ENCODE data around the gene EPHA8.

EPHA8 gene

DNA sequence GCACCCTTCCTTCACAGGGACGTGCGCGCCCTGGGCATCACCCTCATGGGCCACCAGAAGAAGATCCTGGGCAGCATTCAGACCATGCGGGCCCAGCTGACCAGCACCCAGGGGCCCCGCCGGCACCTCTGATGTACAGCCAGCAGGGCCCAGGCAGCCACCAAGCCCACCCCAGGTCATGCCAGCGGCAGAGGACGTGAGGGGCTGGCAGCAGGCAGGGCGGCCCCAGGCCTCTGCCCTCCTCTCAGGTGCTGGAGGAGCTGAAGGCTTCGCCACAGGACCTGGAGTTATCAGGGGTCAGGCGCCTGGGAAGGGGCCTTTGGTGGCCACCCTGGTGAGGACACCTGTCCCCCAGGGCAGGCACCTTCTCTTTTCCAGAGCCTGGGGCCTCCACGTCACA is 38.3 kb downstream of the EPHA8 start:
- no peaks in the 10 kb centered on the region for H3K27me3 ChIP-seq (ENCODE audit: insufficient read depth, poor library complexity, severe bottlenecking)
- TF ChIP-seq GABPA (IDR thresholded peaks at IDR 0.05; ENCODE audit: low read depth) (no peak), SPI1 (IDR thresholded peaks at IDR 0.05; ENCODE audit: borderline replicate concordance, low read depth) (no peak), POLR2AphosphoS5 (IDR thresholded peaks at IDR 0.05; ENCODE audit: low read depth) (no peak)
- TF ChIP-seq, protein P1, sequence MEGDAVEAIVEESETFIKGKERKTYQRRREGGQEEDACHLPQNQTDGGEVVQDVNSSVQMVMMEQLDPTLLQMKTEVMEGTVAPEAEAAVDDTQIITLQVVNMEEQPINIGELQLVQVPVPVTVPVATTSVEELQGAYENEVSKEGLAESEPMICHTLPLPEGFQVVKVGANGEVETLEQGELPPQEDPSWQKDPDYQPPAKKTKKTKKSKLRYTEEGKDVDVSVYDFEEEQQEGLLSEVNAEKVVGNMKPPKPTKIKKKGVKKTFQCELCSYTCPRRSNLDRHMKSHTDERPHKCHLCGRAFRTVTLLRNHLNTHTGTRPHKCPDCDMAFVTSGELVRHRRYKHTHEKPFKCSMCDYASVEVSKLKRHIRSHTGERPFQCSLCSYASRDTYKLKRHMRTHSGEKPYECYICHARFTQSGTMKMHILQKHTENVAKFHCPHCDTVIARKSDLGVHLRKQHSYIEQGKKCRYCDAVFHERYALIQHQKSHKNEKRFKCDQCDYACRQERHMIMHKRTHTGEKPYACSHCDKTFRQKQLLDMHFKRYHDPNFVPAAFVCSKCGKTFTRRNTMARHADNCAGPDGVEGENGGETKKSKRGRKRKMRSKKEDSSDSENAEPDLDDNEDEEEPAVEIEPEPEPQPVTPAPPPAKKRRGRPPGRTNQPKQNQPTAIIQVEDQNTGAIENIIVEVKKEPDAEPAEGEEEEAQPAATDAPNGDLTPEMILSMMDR (IDR thresholded peaks at IDR 0.05; ENCODE audit: insufficient read depth, low read length): no peak
- TF ChIP-seq, protein P2, sequence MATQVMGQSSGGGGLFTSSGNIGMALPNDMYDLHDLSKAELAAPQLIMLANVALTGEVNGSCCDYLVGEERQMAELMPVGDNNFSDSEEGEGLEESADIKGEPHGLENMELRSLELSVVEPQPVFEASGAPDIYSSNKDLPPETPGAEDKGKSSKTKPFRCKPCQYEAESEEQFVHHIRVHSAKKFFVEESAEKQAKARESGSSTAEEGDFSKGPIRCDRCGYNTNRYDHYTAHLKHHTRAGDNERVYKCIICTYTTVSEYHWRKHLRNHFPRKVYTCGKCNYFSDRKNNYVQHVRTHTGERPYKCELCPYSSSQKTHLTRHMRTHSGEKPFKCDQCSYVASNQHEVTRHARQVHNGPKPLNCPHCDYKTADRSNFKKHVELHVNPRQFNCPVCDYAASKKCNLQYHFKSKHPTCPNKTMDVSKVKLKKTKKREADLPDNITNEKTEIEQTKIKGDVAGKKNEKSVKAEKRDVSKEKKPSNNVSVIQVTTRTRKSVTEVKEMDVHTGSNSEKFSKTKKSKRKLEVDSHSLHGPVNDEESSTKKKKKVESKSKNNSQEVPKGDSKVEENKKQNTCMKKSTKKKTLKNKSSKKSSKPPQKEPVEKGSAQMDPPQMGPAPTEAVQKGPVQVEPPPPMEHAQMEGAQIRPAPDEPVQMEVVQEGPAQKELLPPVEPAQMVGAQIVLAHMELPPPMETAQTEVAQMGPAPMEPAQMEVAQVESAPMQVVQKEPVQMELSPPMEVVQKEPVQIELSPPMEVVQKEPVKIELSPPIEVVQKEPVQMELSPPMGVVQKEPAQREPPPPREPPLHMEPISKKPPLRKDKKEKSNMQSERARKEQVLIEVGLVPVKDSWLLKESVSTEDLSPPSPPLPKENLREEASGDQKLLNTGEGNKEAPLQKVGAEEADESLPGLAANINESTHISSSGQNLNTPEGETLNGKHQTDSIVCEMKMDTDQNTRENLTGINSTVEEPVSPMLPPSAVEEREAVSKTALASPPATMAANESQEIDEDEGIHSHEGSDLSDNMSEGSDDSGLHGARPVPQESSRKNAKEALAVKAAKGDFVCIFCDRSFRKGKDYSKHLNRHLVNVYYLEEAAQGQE (IDR thresholded peaks at IDR 0.05; ENCODE audit: insufficient replicate concordance, low read depth): no peak
- no peak overlapping the region for H3K27ac ChIP-seq (replicated peaks)

DNA sequence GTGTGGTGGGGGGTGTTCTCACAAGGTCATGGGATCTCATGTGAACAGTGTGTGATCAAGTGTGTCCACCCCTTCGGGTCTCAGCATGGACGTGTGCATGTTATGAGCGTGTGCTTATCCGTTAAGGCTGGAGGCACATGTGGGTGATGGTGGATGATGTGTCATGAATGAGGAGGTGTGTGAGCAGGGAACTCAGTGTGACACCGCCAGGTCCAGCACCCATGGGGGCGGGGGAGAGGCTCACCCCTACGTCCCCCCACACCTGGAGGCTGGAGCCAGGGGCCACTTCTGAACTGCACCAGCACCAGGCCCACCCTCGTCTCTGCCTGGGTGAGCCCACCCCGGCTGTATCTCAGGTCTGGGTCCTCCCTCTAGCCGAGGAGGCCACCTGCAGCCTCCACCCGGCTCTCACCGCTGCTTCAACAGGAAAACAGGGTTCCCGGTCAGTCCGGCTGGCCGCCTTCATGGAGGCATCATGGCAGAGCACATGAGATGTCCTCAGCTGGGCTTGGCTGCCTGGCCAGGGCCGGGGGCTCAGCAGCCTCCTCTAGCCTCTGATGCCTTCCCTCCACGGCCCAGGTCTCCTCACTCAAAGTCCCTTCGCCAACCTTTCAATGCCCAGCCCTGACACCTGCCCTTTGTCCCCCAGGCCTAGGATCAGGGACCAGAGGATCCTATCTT is 38.9 kb downstream of the EPHA8 start:
- no peak overlapping the region for H3K27ac ChIP-seq (replicated peaks)
- no peak overlapping the region for H3K4me3 ChIP-seq (replicated peaks; ENCODE audit: insufficient read depth, low read length)
- no peaks in the 10 kb centered on the region for H3K27me3 ChIP-seq (ENCODE audit: insufficient read depth, poor library complexity, severe bottlenecking)
- TF ChIP-seq, protein P1 (IDR thresholded peaks at IDR 0.05; ENCODE audit: insufficient read depth, low read length): no peak
- TF ChIP-seq GABPA (IDR thresholded peaks at IDR 0.05; ENCODE audit: low read depth) (no peak), POLR2AphosphoS5 (IDR thresholded peaks at IDR 0.05; ENCODE audit: low read depth) (no peak), SPI1 (IDR thresholded peaks at IDR 0.05; ENCODE audit: borderline replicate concordance, low read depth) (no peak)
- TF ChIP-seq, protein P2 (IDR thresholded peaks at IDR 0.05; ENCODE audit: insufficient replicate concordance, low read depth): no peak
- no peak for DNase-seq (ENCODE audit: low read depth in 1 of 2, low spot score in 1 of 2)

More for the DNA sequence above, 38.3 kb downstream of the EPHA8 start:
- H3K4me3 ChIP-seq (replicated peaks; ENCODE audit: insufficient read depth, low read length): no peak overlapping the region
- DNase-seq (ENCODE audit: low read depth in 1 of 2, low spot score in 1 of 2): no peak

DNA sequence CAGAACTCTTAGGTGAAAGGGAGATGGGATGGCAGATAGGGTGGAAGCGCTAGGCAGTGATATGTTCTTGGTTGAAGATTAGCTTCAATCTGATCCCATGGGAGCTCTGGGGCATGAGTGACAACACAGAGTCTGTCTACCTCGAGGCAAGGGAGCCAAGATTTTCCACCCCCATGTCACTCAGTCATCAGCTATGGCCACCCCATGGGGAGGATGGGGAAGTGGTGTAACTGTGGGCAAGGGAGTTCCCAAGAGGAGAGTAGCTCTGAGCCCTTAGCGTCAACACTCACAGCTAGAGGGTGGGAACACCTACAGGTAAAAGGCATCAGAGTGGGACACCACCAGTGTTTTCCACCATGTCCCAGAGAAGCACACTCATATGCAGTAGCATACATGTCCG is 42.9 kb downstream of the EPHA8 start:
- TF ChIP-seq, protein P1 (IDR thresholded peaks at IDR 0.05; ENCODE audit: insufficient read depth, low read length): no peak
- TF ChIP-seq POLR2AphosphoS5 (IDR thresholded peaks at IDR 0.05; ENCODE audit: low read depth) (no peak), SPI1 (IDR thresholded peaks at IDR 0.05; ENCODE audit: borderline replicate concordance, low read depth) (no peak), GABPA (IDR thresholded peaks at IDR 0.05; ENCODE audit: low read depth) (no peak)
- TF ChIP-seq, protein P2 (IDR thresholded peaks at IDR 0.05; ENCODE audit: insufficient replicate concordance, low read depth): no peak
- Histone ChIP-seq H3K27me3 (ENCODE audit: insufficient read depth, poor library complexity, severe bottlenecking) (no peaks in the 10 kb centered on the region), H3K27ac (replicated peaks) (no peak overlapping the region), H3K4me3 (replicated peaks; ENCODE audit: insufficient read depth, low read length) (no peak overlapping the region)
- DNase-seq (ENCODE audit: low read depth in 1 of 2, low spot score in 1 of 2): no peak

Data from HL-60 (cell line).